Esophagus squamous epithelium (tissue), 5 donors: ENCODE measurements around the gene TSKU. TPM values are rescaled to one million over a fixed set of nuclear protein-coding genes. Genes with fewer than 3 reads are reported as not detected.
A peak's percentile ranks its signal among the peaks of the same experiment; 100 is the strongest.
"Not testable (repeated sequence)": the region's sequence is repeated elsewhere in the genome, so short reads cannot be mapped to it uniquely, and the experiment has no call there.

Experiments
- DNase-seq: peaks from one replicate; lab custom pipeline; 2025; lab: John Stamatoyannopoulos, UW
- H3K27ac ChIP-seq, 4 donors: fragments of 200-600 bp; sonication (generic); one replicate each; pipeline ENCODE4 v1.5.1; 2016 to 2019; ENCODE audit warnings: mild to moderate bottlenecking in 1 of 4
- H3K27me3 ChIP-seq, 4 donors: fragments of 200-600 bp; sonication (generic); 1 replicate in 3 of 4; 2 replicates in 1 of 4; pipeline versions ENCODE4 v1.5.1 to v1.6.0; 2017 to 2021; ENCODE audit warnings: antibody characterized with exemption in 1 of 4
- H3K36me3 ChIP-seq, 3 donors: fragments of 200-600 bp; sonication (generic); one replicate each; pipeline ENCODE4 v1.5.1; 2016 to 2019
- H3K4me1 ChIP-seq, 3 donors: fragments of 200-600 bp; sonication (generic); one replicate each; pipeline ENCODE4 v1.5.1; 2017 to 2019
- H3K4me3 ChIP-seq, 4 donors: fragments of 200-600 bp; sonication (generic); 1 replicate in 3 of 4; 2 replicates in 1 of 4; pipeline ENCODE4 v1.5.1; 2016 to 2019; ENCODE audit warnings: mild to moderate bottlenecking in 2 of 4, moderate library complexity in 1 of 4
- H3K9me3 ChIP-seq, 3 donors: fragments of 200-600 bp; sonication (generic); one replicate each; pipeline ENCODE4 v1.5.1; 2016 to 2019
- CTCF ChIP-seq, 6 experiments: fragments of 450-650 bp in 4 of 6; fragments of 200-600 bp in 2 of 6; sonication (generic) in 2 of 6; IDR thresholded peaks; one replicate each; pipeline ENCODE4 v1.5.1; 2016 to 2019; ENCODE audit warnings: antibody characterized with exemption in 6 of 6, mild to moderate bottlenecking in 4 of 6, moderate library complexity in 4 of 6
- POLR2A ChIP-seq, 4 donors: fragments of 450-650 bp; IDR thresholded peaks; one replicate each; pipeline ENCODE4 v1.6.1; 2017; ENCODE audit warnings: antibody characterized with exemption in 4 of 4, mild to moderate bottlenecking in 4 of 4, moderate library complexity in 3 of 4
- WGBS, 2 donors: methylation state at CpG; one replicate each; pipeline ENCODE4 v1.1.5; 2018; 5-methylcytosine and 5-hydroxymethylcytosine counted together
- intact Hi-C: fragments of 100-400 bp; cut with DNase I; formaldehyde crosslinking; loops from one replicate; pipeline ENCODE4 v1.15.0; 2022
- total RNA-seq, 4 donors: library from RNA; depleted of rRNA; stranded (reverse); fragments of >200 nt; gene quantifications; one replicate each; pipeline ENCODE4 v1.1.0, GENCODE V29; 2016
- donor health status: DM: yes; HTN: yes; CAD: no.

TSKU gene
- total RNA-seq, 4 donors from 2014 or later, result 51.4 to 95.9 (median 88.4) TPM

GRCh38 chr11:76814414-76814813 is 31.3 kb downstream of the TSKU start:
- 61 to 92% methylated on average over 2 of the region's 2 CpGs for WGBS, 2 donors
- intact Hi-C loops, result no loop called here
- TF ChIP-seq CTCF (IDR thresholded peaks at IDR 0.05) (no peak), POLR2A (IDR thresholded peaks at IDR 0.05) (no peak)

GRCh38 chr11:76815678-76816077 is 32.5 kb downstream of the TSKU start:
- H3K36me3 ChIP-seq, H3K27me3 ChIP-seq, H3K4me3 ChIP-seq, DNase-seq, H3K27ac ChIP-seq, intact Hi-C loops, H3K4me1 ChIP-seq: not testable (repeated sequence)
- WGBS, 2 donors, result 88 to 91% methylated on average over 7 of the region's 7 CpGs
- H3K9me3 ChIP-seq, result peaks cover 0 to 26% (median 18%) of the 10 kb centered on the region in 3 donors

More at GRCh38 chr11:76814414-76814813, 31.3 kb downstream of the TSKU start:
- no peak for DNase-seq
- H3K4me3 ChIP-seq, result no peak overlapping the region
- peaks cover 0 to 26% (median 18%) of the 10 kb centered on the region in 3 donors for H3K9me3 ChIP-seq
- no peaks in the 10 kb centered on the region for H3K36me3 ChIP-seq
- peaks cover 0 to 8% (median 0%) of the 10 kb centered on the region in 3 donors for H3K4me1 ChIP-seq
- H3K27ac ChIP-seq, result no peak overlapping the region
- H3K27me3 ChIP-seq, result no peaks in the 10 kb centered on the region

- H3K9me3 ChIP-seq, result peaks cover 0 to 16% (median 16%) of the 10 kb centered on the region in 3 donors
- WGBS, 2 donors, result 93 to 100% methylated on average over 1 of the region's 1 CpG
- no peaks in the 10 kb centered on the region for H3K36me3 ChIP-seq
- intact Hi-C loops, result no loop called here
- H3K4me3 ChIP-seq, result no peak overlapping the region
- no peak for TF ChIP-seq CTCF (IDR thresholded peaks at IDR 0.05)
- no peak overlapping the region for H3K27ac ChIP-seq
- H3K27me3 ChIP-seq, result no peaks in the 10 kb centered on the region
- DNase-seq, result no peak
- peaks cover 9 to 20% (median 13%) of the 10 kb centered on the region in 3 donors for H3K4me1 ChIP-seq
Measured at GRCh38 chr11:76820184-76820566, 37.0 kb downstream of the TSKU start.

- H3K9me3 ChIP-seq, H3K27me3 ChIP-seq, intact Hi-C loops, H3K4me3 ChIP-seq, H3K36me3 ChIP-seq, DNase-seq, H3K27ac ChIP-seq: not testable (repeated sequence)
- no CpG with 5 or more reads among the region's 29 CpGs for WGBS, 2 donors
- peaks cover 14 to 29% (median 20%) of the 10 kb centered on the region in 3 donors for H3K4me1 ChIP-seq
Measured at GRCh38 chr11:76821396-76821795, 38.2 kb downstream of the TSKU start.

- TF ChIP-seq POLR2A (IDR thresholded peaks at IDR 0.05), result no peak
- no peak for TF ChIP-seq CTCF (IDR thresholded peaks at IDR 0.05)
- 55 to 67% methylated on average over 1 of the region's 1 CpG for WGBS, 2 donors
- intact Hi-C loops, result no loop called here
Measured at GRCh38 chr11:76822406-76822805, 39.2 kb downstream of the TSKU start.

GRCh38 chr11:76823481-76824028 is 40.4 kb downstream of the TSKU start:
- no peaks in the 10 kb centered on the region for H3K36me3 ChIP-seq
- WGBS, 2 donors, result 33 to 39% methylated on average over 7 to 9 of the region's 9 CpGs
- H3K27ac ChIP-seq, result peak overlapping the region in 3 of 4 donors; percentile 60 to 67 (median 65)
- H3K4me3 ChIP-seq, result peak overlapping the region in 1 of 4 donors; percentile 32
- no peaks in the 10 kb centered on the region for H3K9me3 ChIP-seq
- no peak for DNase-seq
- no peak for TF ChIP-seq CTCF (IDR thresholded peaks at IDR 0.05)
- intact Hi-C loops, result no loop called here
- no peaks in the 10 kb centered on the region for H3K27me3 ChIP-seq
- peaks cover 14 to 29% (median 20%) of the 10 kb centered on the region in 3 donors for H3K4me1 ChIP-seq

More at GRCh38 chr11:76822406-76822805, 39.2 kb downstream of the TSKU start:
- no peak overlapping the region for H3K27ac ChIP-seq
- peaks cover 14 to 29% (median 20%) of the 10 kb centered on the region in 3 donors for H3K4me1 ChIP-seq
- H3K9me3 ChIP-seq, result no peaks in the 10 kb centered on the region
- no peaks in the 10 kb centered on the region for H3K27me3 ChIP-seq
- H3K4me3 ChIP-seq, result no peak overlapping the region
- no peak for DNase-seq
- H3K36me3 ChIP-seq, result no peaks in the 10 kb centered on the region
